ENCODE data around the gene CDH22. TPM values are rescaled to one million over a fixed set of nuclear protein-coding genes. Genes with fewer than 3 reads are reported as not detected.
A peak's percentile ranks its signal among the peaks of the same experiment; 100 is the strongest.

CDH22 gene
- total RNA-seq, 1 experiment from 2014 or later, result not detected

DNA sequence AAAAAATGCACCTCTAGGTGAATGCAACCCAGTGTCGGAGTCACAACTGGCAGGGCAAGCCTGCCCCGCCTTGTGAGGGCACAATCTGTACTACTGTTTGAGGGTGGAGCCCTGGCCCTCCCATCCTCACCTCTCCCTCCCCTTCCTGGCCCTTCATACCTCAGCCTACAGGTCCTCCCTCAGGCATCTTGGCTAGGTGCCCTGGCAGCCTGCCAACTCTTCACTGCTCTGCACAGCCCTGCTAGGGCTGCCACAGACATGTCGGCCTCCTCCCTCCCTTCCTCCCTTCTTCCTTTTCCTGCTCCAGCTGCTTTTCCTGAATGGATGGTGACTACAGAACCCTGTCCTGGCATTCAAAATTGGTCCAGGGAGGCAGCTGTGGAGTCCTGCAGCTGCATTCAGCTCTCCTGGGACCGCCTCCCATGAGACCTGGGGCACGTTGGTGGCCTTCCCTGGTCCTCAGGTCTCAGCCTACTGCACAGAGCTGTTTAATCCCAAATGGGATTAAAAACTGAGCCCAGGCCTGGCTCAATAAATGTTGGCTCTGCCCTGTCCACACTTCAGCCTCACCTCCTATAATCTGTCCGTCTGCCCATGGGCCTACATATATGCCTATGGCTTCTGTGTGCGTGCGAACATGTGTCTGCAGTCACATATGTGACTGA, 52.7 kb downstream of the CDH22 start:
- Mint-ChIP-seq H3K27me3 (ENCODE audit: insufficient read depth, unreplicated experiment) (peaks cover 16% of the 10 kb centered on the region), H3K4me1 (ENCODE audit: insufficient read depth, unreplicated experiment) (peaks cover 16% of the 10 kb centered on the region), H3K27ac (ENCODE audit: low read depth, unreplicated experiment) (no peak overlapping the region), H3K9me3 (ENCODE audit: unreplicated experiment) (no peaks in the 10 kb centered on the region), H3K36me3 (ENCODE audit: insufficient read depth, unreplicated experiment) (peaks cover 6% of the 10 kb centered on the region), H3K4me3 (ENCODE audit: unreplicated experiment) (no peak overlapping the region)
- POLR2A ChIA-PET, result interaction anchor here (0.6 to 0.9 kb wide), 4 partner anchors 57 to 904 kb away, joined by 3 read pairs; no protein-coding TSS in a partner anchor
- intact Hi-C loops (cut with micrococcal nuclease), result no loop called here
- TF ChIP-seq, protein P1, sequence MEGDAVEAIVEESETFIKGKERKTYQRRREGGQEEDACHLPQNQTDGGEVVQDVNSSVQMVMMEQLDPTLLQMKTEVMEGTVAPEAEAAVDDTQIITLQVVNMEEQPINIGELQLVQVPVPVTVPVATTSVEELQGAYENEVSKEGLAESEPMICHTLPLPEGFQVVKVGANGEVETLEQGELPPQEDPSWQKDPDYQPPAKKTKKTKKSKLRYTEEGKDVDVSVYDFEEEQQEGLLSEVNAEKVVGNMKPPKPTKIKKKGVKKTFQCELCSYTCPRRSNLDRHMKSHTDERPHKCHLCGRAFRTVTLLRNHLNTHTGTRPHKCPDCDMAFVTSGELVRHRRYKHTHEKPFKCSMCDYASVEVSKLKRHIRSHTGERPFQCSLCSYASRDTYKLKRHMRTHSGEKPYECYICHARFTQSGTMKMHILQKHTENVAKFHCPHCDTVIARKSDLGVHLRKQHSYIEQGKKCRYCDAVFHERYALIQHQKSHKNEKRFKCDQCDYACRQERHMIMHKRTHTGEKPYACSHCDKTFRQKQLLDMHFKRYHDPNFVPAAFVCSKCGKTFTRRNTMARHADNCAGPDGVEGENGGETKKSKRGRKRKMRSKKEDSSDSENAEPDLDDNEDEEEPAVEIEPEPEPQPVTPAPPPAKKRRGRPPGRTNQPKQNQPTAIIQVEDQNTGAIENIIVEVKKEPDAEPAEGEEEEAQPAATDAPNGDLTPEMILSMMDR (IDR thresholded peaks at IDR 0.05; ENCODE audit: unreplicated experiment), result no peak
- CTCF ChIA-PET, result interaction anchor here (0.6 to 0.7 kb wide), 3 partner anchors 44 to 106 kb away, joined by 3 to 4 read pairs (median 3); no protein-coding TSS in a partner anchor
- DNase-seq (ENCODE audit: unreplicated experiment), result peak; percentile 89
- BruUV-seq (replicated peaks), result no TSS peak

DNA sequence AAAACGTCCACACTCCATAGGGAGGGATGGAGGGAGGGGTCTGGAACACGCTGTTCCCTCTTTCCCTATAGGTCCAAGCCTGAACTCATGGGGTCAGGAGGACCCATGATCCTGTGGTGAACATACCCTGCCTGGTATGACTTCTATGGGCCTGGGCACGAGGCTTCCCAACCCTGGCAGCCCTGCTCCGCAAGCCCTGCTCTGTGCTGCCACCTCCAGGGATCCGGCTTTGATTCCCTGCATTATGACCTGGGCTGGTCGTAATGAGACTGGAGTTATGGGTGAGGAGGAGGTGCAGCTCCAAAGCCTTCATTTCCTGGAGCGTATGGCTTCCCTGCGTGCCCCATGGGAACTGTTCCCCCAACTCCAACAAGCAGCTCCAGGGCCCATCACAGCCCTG, 54.9 kb downstream of the CDH22 start:
- Mint-ChIP-seq H3K4me1 (ENCODE audit: insufficient read depth, unreplicated experiment) (peaks cover 11% of the 10 kb centered on the region), H3K4me3 (ENCODE audit: unreplicated experiment) (no peak overlapping the region), H3K36me3 (ENCODE audit: insufficient read depth, unreplicated experiment) (peaks cover under 1% of the 10 kb centered on the region), H3K9me3 (ENCODE audit: unreplicated experiment) (no peaks in the 10 kb centered on the region), H3K27ac (ENCODE audit: low read depth, unreplicated experiment) (no peak overlapping the region), H3K27me3 (ENCODE audit: insufficient read depth, unreplicated experiment) (peaks cover 28% of the 10 kb centered on the region)
- no TSS peak for BruUV-seq (replicated peaks)
- CTCF ChIA-PET, result interaction anchor here (1.2 kb wide), 1 partner anchor 10 kb away, joined by 6 read pairs; no protein-coding TSS in a partner anchor
- TF ChIP-seq, protein P1 (IDR thresholded peaks at IDR 0.05; ENCODE audit: unreplicated experiment), result no peak
- intact Hi-C loops (cut with micrococcal nuclease), result no loop called here
- POLR2A ChIA-PET, result no interaction called here
- DNase-seq (ENCODE audit: unreplicated experiment), result peak; percentile 36

DNA sequence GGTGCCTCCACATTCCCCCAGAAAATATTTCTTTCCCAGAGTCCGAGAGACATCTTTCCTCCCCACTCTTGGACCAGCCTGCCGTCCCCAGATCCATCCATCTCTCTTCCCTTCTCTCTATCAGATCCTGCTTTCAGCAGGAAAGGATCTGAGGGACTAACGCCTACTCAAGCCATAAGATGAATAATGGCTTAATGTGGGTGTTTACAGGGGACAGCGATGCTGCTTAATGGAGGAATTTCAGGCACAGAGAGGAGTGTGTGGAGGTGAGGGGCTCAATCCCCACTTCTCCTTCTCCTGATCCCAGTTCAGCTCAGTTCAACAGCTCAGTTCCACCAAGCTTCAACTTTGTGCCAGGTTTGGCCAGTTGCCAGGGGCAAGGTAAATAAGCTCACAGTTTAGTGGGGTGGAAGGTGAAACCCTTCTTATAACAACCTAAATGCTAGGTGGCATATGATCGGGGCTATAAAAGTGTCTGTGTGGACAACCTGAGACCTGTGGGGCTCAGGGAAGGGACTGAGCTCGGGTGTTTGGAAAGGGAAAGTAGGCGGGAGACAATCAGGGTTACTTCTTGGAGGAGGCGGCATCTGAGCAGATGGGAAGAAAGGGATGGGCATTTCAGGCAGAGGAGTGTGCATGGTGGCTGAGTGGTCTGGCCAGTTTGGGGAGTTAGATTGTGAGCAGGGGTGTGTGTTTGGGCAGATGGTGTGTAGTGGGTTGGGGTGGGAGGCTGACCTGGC, 55.8 kb downstream of the CDH22 start:
- intact Hi-C loops (cut with micrococcal nuclease), result no loop called here
- no peak overlapping the region for H3K27ac Mint-ChIP-seq (ENCODE audit: low read depth, unreplicated experiment)
- ChIA-PET CTCF (interaction anchor here (0.6 to 1.2 kb wide), 3 partner anchors 11 to 154 kb away, joined by 3 to 6 read pairs (median 3); partner anchors contain the start of gene ELMO2), POLR2A (interaction anchor here (0.6 kb wide), 1 partner anchor 178 kb away, joined by 3 read pairs; no protein-coding TSS in a partner anchor)
- no peaks in the 10 kb centered on the region for H3K9me3 Mint-ChIP-seq (ENCODE audit: unreplicated experiment)
- no TSS peak for BruUV-seq (replicated peaks)
- peaks cover 35% of the 10 kb centered on the region for H3K27me3 Mint-ChIP-seq (ENCODE audit: insufficient read depth, unreplicated experiment)
- H3K4me1 Mint-ChIP-seq (ENCODE audit: insufficient read depth, unreplicated experiment), result peaks cover 11% of the 10 kb centered on the region
- TF ChIP-seq, protein P1 (IDR thresholded peaks at IDR 0.05; ENCODE audit: unreplicated experiment), result no peak
- no peaks in the 10 kb centered on the region for H3K36me3 Mint-ChIP-seq (ENCODE audit: insufficient read depth, unreplicated experiment)
- no peak overlapping the region for H3K4me3 Mint-ChIP-seq (ENCODE audit: unreplicated experiment)
- DNase-seq (ENCODE audit: unreplicated experiment), result no peak

DNA sequence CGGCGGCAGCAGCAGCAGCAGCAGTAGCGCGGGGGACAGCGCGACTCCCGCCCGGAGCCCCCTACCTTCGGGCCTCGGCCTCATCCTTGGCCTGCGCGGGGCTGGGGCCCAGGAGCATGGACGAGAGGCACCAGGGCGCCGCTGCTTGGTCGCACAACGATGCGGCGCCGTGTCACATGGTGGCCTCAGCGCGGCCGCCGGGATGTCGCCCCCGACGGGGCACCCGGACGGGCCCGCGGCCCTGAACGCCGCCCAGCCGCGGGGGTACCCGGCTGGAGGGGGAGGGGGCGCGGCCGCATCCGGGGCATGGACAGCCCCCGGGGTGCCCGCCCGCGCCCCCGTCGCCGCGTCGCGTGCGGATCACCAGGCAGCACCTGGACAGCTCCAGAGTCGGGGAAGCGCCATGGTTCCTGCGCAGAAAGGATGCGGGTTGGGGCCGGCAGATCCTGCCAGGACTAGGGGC, 57.1 kb downstream of the CDH22 start:
- BruUV-seq (replicated peaks), result no TSS peak
- Mint-ChIP-seq H3K4me1 (ENCODE audit: insufficient read depth, unreplicated experiment) (peaks cover 11% of the 10 kb centered on the region), H3K27ac (ENCODE audit: low read depth, unreplicated experiment) (no peak overlapping the region), H3K27me3 (ENCODE audit: insufficient read depth, unreplicated experiment) (peaks cover 47% of the 10 kb centered on the region), H3K4me3 (ENCODE audit: unreplicated experiment) (no peak overlapping the region), H3K9me3 (ENCODE audit: unreplicated experiment) (no peaks in the 10 kb centered on the region), H3K36me3 (ENCODE audit: insufficient read depth, unreplicated experiment) (no peaks in the 10 kb centered on the region)
- DNase-seq (ENCODE audit: unreplicated experiment), result no peak
- ChIA-PET CTCF (no interaction called here), POLR2A (no interaction called here)
- TF ChIP-seq, protein P1 (IDR thresholded peaks at IDR 0.05; ENCODE audit: unreplicated experiment), result no peak
- intact Hi-C loops (cut with micrococcal nuclease), result no loop called here
